Panc1 (cell line): Measurements from ENCODE around the gene TMEM178A. TPM values are rescaled to one million over a fixed set of nuclear protein-coding genes. Genes with fewer than 3 reads are reported as not detected.

Source experiments
- ATAC-seq: fragments of 200-7000 bp; cut with Tn5 transposase; 2 replicates; pipeline ENCODE4 v1.9.1; 2020; ENCODE audit warnings: mild to moderate bottlenecking, moderate library complexity
- BruUV-seq: library from RNA; stranded (reverse); fragments of 400-500 nt; replicated peaks from 2 replicates; lab custom pipeline; 2021; lab: Mats Ljungman, UMichigan
- CTCF ChIA-PET: fragments of 300-600 bp; sonication (Branson Sonifier 250); formaldehyde crosslinking; loops from one replicate; lab custom pipeline; 2022; ENCODE audit warnings: antibody characterized with exemption; lab: Charles Lee
- POLR2A ChIA-PET: fragments of 300-600 bp; sonication (Branson Sonifier 250); formaldehyde crosslinking; loops from one replicate; lab custom pipeline; 2022; ENCODE audit warnings: antibody characterized with exemption; lab: Charles Lee
- DNase-seq: peaks from one replicate; pipeline ENCODE4 v3.0.0-alpha.2; 2010; ENCODE audit warnings: low read depth, low spot score
- H3K27ac ChIP-seq: 2 replicates; pipeline ENCODE4 v1.5.1; 2011; ENCODE audit warnings: mild to moderate bottlenecking, low read length, inconsistent platforms
- H3K27me3 ChIP-seq: fragments of 200-500 bp; sonication (Bioruptor generic); 2 replicates; pipeline ENCODE4 v1.6.0; 2014; ENCODE audit warnings: low read length, inconsistent platforms; ENCODE audit not compliant: control insufficient read depth, insufficient read depth
- H3K36me3 ChIP-seq: fragments of 200-500 bp; sonication (Bioruptor generic); 2 replicates; pipeline ENCODE4 v1.5.1; 2014; ENCODE audit warnings: inconsistent platforms, mild to moderate bottlenecking, low read length, moderate library complexity; ENCODE audit not compliant: control insufficient read depth, insufficient read depth
- H3K4me1 ChIP-seq: 2 replicates; pipeline ENCODE4 v1.5.1; 2011; ENCODE audit warnings: inconsistent platforms, mild to moderate bottlenecking, low read length, moderate library complexity; ENCODE audit not compliant: control insufficient read depth, insufficient read depth
- H3K4me3 ChIP-seq, 2 experiments: 2 replicates each; pipeline ENCODE4 v1.5.1; 2011 to 2012; ENCODE audit warnings: low read depth in 2 of 2, low read length in 2 of 2, mild to moderate bottlenecking in 2 of 2, inconsistent platforms in 1 of 2, moderate library complexity in 1 of 2
- H3K9me3 ChIP-seq: fragments of 200-500 bp; sonication (Bioruptor generic); 2 replicates; pipeline ENCODE4 v1.5.1; 2014; ENCODE audit warnings: low read depth, mild to moderate bottlenecking, inconsistent platforms, low read length, moderate library complexity; ENCODE audit not compliant: control insufficient read depth, insufficient read depth
- POLR2AphosphoS5 ChIP-seq: IDR thresholded peaks from 2 replicates; pipeline ENCODE4 v1.6.1; 2012; ENCODE audit warnings: mild to moderate bottlenecking, low read depth, low read length, moderate library complexity
- SIN3A ChIP-seq: IDR thresholded peaks from 2 replicates; pipeline ENCODE4 v1.6.1; 2012; ENCODE audit warnings: low read depth, mild to moderate bottlenecking, low read length, moderate library complexity, borderline replicate concordance; ENCODE audit not compliant: insufficient read depth
- TCF7L2 ChIP-seq: IDR thresholded peaks from 2 replicates; pipeline ENCODE4 v1.6.1; 2011; ENCODE audit warnings: mild to moderate bottlenecking, low read depth, low read length, inconsistent platforms
- in situ Hi-C: cut with HindIII; loops from 2 replicates; pipeline ENCODE4 v1.10.0; 2016; ENCODE audit warnings: low sequenced_read_pairs, low pct_unique_long_range_greater_than_20kb
- intact Hi-C: fragments of 100-400 bp; cut with micrococcal nuclease; formaldehyde crosslinking; loops from one replicate; pipeline ENCODE4 v1.10.0; 2022; ENCODE audit not compliant: unreplicated experiment
- total RNA-seq: library from RNA; stranded (reverse); gene quantifications from one replicate; pipeline ENCODE4 v1.2.1, GENCODE V29; 2021; ENCODE audit not compliant: unreplicated experiment
- TF ChIP-seq, protein P1 (sequence below), 2 experiments: IDR thresholded peaks; 2 replicates each; pipeline ENCODE4 v1.6.1; 2011 to 2012; ENCODE audit warnings: low read depth in 2 of 2, control low read depth in 1 of 2, low read length in 1 of 2, mild to moderate bottlenecking in 1 of 2, moderate library complexity in 1 of 2; ENCODE audit not compliant: insufficient read depth in 1 of 2
- TF ChIP-seq, protein P2 (sequence below): fragments of 450-650 bp; IDR thresholded peaks from 2 replicates; pipeline ENCODE4 v1.5.1; 2017; ENCODE audit warnings: mild to moderate bottlenecking

TMEM178A gene
- total RNA-seq, 1 experiment from 2014 or later: not detected

- BruUV-seq: no TSS peak
- DNase-seq (no peak), ATAC-seq (no peak)
- Histone ChIP-seq H3K36me3 (no peaks in the 10 kb centered on the region), H3K27ac (no peak overlapping the region), H3K4me3 (no peak overlapping the region), H3K27me3 (peaks cover 3% of the 10 kb centered on the region; the same call in 1 of the 2 replicates), H3K9me3 (no peaks in the 10 kb centered on the region), H3K4me1 (no peaks in the 10 kb centered on the region)
- ChIA-PET CTCF (no interaction called here), POLR2A (interaction anchor here (0.7 kb wide), 1 partner anchor 277 kb away, joined by 3 read pairs; no protein-coding TSS in a partner anchor)
- in situ Hi-C loops (no loop called here), intact Hi-C loops (no loop called here)
- TF ChIP-seq TCF7L2: no peak
- TF ChIP-seq POLR2AphosphoS5: no peak
- TF ChIP-seq, protein P1, sequence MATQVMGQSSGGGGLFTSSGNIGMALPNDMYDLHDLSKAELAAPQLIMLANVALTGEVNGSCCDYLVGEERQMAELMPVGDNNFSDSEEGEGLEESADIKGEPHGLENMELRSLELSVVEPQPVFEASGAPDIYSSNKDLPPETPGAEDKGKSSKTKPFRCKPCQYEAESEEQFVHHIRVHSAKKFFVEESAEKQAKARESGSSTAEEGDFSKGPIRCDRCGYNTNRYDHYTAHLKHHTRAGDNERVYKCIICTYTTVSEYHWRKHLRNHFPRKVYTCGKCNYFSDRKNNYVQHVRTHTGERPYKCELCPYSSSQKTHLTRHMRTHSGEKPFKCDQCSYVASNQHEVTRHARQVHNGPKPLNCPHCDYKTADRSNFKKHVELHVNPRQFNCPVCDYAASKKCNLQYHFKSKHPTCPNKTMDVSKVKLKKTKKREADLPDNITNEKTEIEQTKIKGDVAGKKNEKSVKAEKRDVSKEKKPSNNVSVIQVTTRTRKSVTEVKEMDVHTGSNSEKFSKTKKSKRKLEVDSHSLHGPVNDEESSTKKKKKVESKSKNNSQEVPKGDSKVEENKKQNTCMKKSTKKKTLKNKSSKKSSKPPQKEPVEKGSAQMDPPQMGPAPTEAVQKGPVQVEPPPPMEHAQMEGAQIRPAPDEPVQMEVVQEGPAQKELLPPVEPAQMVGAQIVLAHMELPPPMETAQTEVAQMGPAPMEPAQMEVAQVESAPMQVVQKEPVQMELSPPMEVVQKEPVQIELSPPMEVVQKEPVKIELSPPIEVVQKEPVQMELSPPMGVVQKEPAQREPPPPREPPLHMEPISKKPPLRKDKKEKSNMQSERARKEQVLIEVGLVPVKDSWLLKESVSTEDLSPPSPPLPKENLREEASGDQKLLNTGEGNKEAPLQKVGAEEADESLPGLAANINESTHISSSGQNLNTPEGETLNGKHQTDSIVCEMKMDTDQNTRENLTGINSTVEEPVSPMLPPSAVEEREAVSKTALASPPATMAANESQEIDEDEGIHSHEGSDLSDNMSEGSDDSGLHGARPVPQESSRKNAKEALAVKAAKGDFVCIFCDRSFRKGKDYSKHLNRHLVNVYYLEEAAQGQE (IDR thresholded peaks at IDR 0.05; ENCODE audit: insufficient read depth in 1 of 2, low read depth in 2 of 2, low read length in 1 of 2): no peak
- TF ChIP-seq SIN3A: no peak
- TF ChIP-seq, protein P2, sequence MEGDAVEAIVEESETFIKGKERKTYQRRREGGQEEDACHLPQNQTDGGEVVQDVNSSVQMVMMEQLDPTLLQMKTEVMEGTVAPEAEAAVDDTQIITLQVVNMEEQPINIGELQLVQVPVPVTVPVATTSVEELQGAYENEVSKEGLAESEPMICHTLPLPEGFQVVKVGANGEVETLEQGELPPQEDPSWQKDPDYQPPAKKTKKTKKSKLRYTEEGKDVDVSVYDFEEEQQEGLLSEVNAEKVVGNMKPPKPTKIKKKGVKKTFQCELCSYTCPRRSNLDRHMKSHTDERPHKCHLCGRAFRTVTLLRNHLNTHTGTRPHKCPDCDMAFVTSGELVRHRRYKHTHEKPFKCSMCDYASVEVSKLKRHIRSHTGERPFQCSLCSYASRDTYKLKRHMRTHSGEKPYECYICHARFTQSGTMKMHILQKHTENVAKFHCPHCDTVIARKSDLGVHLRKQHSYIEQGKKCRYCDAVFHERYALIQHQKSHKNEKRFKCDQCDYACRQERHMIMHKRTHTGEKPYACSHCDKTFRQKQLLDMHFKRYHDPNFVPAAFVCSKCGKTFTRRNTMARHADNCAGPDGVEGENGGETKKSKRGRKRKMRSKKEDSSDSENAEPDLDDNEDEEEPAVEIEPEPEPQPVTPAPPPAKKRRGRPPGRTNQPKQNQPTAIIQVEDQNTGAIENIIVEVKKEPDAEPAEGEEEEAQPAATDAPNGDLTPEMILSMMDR: no peak
These were observed 23.6 kb downstream of the TMEM178A start for GRCh38 chr2:39689272-39689841.

- ChIA-PET POLR2A (interaction anchor here (0.7 kb wide), 1 partner anchor 277 kb away, joined by 3 read pairs; no protein-coding TSS in a partner anchor), CTCF (no interaction called here)
- BruUV-seq: no TSS peak
- intact Hi-C loops: loop anchor here (10.0 kb wide), 1 partner anchor 315 kb away; no protein-coding TSS in a partner anchor
- Histone ChIP-seq H3K27ac (no peak overlapping the region), H3K27me3 (peaks cover 3% of the 10 kb centered on the region; the same call in 1 of the 2 replicates), H3K4me1 (no peaks in the 10 kb centered on the region), H3K36me3 (no peaks in the 10 kb centered on the region), H3K4me3 (no peak overlapping the region), H3K9me3 (no peaks in the 10 kb centered on the region)
- DNase-seq (no peak), ATAC-seq (no peak)
- in situ Hi-C loops: no loop called here
- TF ChIP-seq, protein P1 (IDR thresholded peaks at IDR 0.05; ENCODE audit: insufficient read depth in 1 of 2, low read depth in 2 of 2, low read length in 1 of 2): no peak
- TF ChIP-seq TCF7L2 (no peak), SIN3A (no peak), POLR2AphosphoS5 (no peak)
- TF ChIP-seq, protein P2: no peak
These were observed 24.2 kb downstream of the TMEM178A start for GRCh38 chr2:39689876-39690275.
